Neuron (in vitro differentiated cells): ENCODE results near the gene TNIK.

Source experiments
- H2AFZ ChIP-seq: one replicate; pipeline ENCODE4 v1.6.1; 2013; ENCODE audit warnings: low read depth, mild to moderate bottlenecking, inconsistent platforms, low read length, moderate library complexity
- H3K27me3 ChIP-seq: one replicate; pipeline ENCODE4 v1.6.1; 2013; ENCODE audit warnings: low read length; ENCODE audit not compliant: insufficient read depth
- H3K36me3 ChIP-seq: one replicate; pipeline ENCODE4 v1.6.1; 2013; ENCODE audit warnings: low read length; ENCODE audit not compliant: insufficient read depth
- H3K4me1 ChIP-seq: one replicate; pipeline ENCODE4 v1.6.1; 2013; ENCODE audit warnings: low read length; ENCODE audit not compliant: insufficient read depth
- H3K4me3 ChIP-seq: 2 replicates; pipeline ENCODE4 v1.5.1; 2013; ENCODE audit warnings: mild to moderate bottlenecking, low read length, moderate library complexity
- H3K9me3 ChIP-seq: one replicate; pipeline ENCODE4 v1.6.1; 2013; ENCODE audit warnings: low read length

TNIK gene

DNA sequence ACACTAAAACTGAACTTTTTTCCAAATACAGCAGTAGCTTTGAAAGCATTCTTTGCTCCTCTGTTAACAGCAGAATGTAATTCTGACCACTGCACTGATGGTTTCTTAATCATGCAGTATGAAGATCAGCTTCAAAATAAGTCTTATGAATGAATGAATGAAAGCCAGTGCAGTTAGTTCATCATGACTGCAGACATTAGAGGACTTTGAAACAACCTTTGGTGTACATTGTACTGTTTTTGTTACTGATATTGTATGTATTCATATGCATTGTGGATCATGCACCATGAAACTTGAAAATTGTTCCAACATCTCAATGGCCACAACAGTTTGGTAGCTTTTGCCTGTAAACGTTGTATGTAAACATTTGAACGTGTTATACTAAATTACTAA is 1.3 kb upstream of the TNIK start:
- Histone ChIP-seq H3K36me3 (no peaks in the 10 kb centered on the region), H3K4me1 (peaks cover 31% of the 10 kb centered on the region), H2AFZ (peak overlapping the region; percentile 64), H3K27me3 (no peaks in the 10 kb centered on the region), H3K9me3 (no peaks in the 10 kb centered on the region), H3K4me3 (peak overlapping the region; percentile 60)

GRCh38 chr3:171460725-171461524 is 720 bp upstream of the TNIK start:
- H3K36me3 ChIP-seq, result no peaks in the 10 kb centered on the region
- H3K4me1 ChIP-seq, result peaks cover 34% of the 10 kb centered on the region
- peak overlapping the region; percentile 64 for H2AFZ ChIP-seq
- H3K9me3 ChIP-seq, result no peaks in the 10 kb centered on the region
- H3K4me3 ChIP-seq, result peak overlapping the region; percentile 60
- H3K27me3 ChIP-seq, result no peaks in the 10 kb centered on the region

DNA sequence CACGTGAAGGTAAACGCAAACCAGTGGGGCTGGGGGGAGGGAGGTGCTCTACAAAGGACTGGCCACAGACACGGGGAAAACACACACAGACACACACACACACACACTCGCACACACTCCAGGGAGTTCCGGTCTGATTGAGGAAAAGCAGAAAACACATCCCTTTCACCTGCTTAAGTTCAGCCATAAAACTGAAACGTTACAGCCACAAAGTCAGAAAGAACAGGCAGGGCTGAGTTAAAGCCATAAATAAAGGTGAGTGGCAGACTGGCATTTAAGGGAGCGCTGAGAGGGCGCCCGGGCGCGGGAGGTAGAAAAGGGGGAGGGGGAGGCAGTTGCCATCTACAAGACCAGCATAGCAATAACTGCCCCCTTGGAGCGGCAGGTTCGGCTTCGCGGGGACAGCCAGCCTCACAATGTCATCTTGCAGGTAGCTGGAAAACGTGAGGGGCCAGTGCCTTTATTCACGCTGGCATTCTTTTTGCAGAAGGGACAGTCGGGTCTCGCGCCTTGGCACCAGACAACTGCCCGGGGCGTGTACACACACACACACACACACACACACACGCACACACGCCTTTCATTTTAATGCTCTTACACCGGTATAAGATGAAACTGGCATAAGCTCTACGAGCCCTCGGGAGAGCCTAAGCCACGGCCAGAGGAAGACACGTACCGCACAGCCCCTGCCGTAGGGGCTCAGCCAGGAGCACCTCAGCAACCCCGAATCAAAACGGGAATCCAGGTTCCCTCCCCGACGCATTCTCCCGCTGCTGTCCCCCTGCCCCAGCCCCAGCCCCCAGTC is 866 bp downstream of the TNIK start:
- Histone ChIP-seq H3K4me1 (peaks cover 34% of the 10 kb centered on the region), H3K4me3 (peak overlapping the region; percentile 60), H3K9me3 (no peaks in the 10 kb centered on the region), H3K36me3 (no peaks in the 10 kb centered on the region), H2AFZ (peak overlapping the region; percentile 64), H3K27me3 (no peaks in the 10 kb centered on the region)

- H3K9me3 ChIP-seq, result no peaks in the 10 kb centered on the region
- peak overlapping the region; percentile 64 for H2AFZ ChIP-seq
- H3K27me3 ChIP-seq, result no peaks in the 10 kb centered on the region
- peaks cover 34% of the 10 kb centered on the region for H3K4me1 ChIP-seq
- peak overlapping the region; percentile 60 for H3K4me3 ChIP-seq
- no peaks in the 10 kb centered on the region for H3K36me3 ChIP-seq
Observed at GRCh38 chr3:171458864-171459136, 1.4 kb downstream of the TNIK start.

DNA sequence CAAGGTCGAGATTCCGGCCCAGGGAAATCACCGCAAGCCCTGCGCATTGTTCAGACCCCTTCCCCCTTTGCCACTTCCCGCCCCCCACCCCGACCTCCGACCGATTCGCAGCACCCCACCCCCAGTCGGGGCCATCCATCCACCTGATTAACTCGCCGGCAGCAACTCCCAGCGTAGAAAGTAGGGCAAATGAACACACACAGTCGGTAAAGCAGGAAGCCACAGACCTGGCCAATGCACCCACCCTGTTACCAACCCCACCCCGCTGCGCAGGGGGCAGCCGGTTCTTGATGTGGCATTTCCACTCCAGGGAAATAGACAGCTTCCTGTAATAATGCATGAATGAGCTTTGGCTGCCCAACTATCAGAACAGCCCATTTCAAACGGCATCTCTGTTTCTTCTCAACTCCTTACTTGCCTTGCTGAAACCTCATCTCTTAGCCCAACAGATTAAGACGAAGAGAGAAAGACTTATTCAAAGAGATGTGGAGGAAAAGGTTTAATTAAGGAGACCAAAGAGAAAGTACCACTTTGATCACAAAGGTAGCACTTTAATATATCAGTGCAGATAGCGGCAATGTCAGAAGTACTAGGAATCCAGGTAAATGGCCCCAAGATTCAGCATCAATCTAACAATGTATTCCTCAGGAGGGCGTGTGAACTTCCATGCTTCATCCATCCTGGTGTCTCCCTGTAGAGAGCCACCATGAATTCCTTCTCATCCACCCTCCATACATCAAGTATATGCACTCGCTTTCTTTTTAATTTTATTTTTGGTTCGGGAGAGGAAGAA is 1.9 kb downstream of the TNIK start:
- Histone ChIP-seq H3K4me1 (peaks cover 37% of the 10 kb centered on the region), H3K4me3 (peak overlapping the region; percentile 60), H3K36me3 (no peaks in the 10 kb centered on the region), H3K27me3 (no peaks in the 10 kb centered on the region), H3K9me3 (no peaks in the 10 kb centered on the region), H2AFZ (peak overlapping the region; percentile 64)

DNA sequence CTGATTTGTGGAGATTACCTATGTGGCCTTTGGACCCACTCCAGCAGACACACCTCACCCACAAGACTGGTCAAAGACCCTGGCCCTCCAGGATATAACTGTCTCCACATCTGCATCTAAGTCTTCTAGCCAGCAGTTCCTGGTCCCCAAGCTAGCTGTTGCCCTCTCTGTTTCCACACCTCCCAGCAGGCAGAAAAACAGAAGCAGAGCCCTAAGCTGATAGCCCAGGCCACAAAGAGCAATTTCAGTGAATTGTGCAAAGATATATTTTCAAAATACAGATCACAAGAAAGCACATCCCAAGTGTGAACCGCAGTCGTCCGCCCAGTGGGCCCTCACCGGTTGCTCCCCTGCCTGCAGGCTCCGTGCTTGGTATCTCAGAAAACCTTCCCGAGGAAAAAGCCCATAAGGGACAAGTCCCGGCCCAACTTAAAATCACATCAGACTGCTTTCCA is 2.6 kb downstream of the TNIK start:
- peak overlapping the region; percentile 64 for H2AFZ ChIP-seq
- H3K4me1 ChIP-seq, result peaks cover 38% of the 10 kb centered on the region
- H3K36me3 ChIP-seq, result no peaks in the 10 kb centered on the region
- H3K4me3 ChIP-seq, result peak overlapping the region; percentile 60
- H3K27me3 ChIP-seq, result no peaks in the 10 kb centered on the region
- H3K9me3 ChIP-seq, result no peaks in the 10 kb centered on the region

DNA sequence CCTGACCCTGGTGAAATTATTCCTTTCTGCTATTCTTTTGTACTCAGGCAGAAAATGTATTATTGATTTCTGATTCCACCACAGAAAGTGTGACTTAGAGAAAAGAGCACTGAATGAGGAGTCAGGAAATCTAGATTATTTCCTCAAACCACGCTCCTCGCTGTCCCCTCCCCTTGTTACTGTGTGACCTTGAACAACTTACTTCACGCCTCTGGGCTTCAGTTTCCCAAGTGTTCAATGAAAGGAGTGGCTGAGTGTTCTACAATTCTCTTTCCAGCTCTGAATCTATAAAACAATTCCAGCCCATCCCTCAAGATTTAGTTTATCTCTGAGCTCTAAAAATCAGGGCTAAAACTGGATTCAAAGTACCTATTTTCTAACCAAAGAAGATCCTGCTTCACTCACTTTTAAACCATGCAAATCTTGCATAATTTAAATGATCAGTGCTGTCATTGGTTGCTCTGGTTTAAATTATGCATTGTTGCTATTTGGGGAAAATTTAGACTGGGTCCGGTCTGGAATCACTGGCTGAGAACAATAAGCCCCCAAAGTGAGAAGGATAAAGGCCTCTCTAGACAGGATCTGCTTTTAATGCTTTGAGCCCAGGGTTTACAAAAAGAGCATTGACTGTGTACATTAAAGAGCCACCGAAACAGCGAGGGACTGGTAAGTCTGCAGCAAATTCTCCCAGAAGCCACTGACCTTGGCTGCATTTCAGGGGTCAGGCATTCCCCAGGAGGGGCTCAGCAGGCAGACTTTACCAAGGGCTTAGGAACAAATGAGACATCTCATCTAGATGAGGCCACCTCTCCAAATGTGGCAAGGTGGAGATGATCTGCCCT is 3.2 kb downstream of the TNIK start:
- no peaks in the 10 kb centered on the region for H3K36me3 ChIP-seq
- no peak overlapping the region for H2AFZ ChIP-seq
- H3K4me1 ChIP-seq, result peaks cover 34% of the 10 kb centered on the region
- peak overlapping the region; percentile 60 for H3K4me3 ChIP-seq
- no peaks in the 10 kb centered on the region for H3K27me3 ChIP-seq
- no peaks in the 10 kb centered on the region for H3K9me3 ChIP-seq

- peaks cover 26% of the 10 kb centered on the region for H3K4me1 ChIP-seq
- H2AFZ ChIP-seq, result no peak overlapping the region
- no peaks in the 10 kb centered on the region for H3K36me3 ChIP-seq
- H3K9me3 ChIP-seq, result no peaks in the 10 kb centered on the region
- H3K4me3 ChIP-seq, result no peak overlapping the region
- H3K27me3 ChIP-seq, result no peaks in the 10 kb centered on the region
Observed at GRCh38 chr3:171455603-171456550, 4.3 kb downstream of the TNIK start.

DNA sequence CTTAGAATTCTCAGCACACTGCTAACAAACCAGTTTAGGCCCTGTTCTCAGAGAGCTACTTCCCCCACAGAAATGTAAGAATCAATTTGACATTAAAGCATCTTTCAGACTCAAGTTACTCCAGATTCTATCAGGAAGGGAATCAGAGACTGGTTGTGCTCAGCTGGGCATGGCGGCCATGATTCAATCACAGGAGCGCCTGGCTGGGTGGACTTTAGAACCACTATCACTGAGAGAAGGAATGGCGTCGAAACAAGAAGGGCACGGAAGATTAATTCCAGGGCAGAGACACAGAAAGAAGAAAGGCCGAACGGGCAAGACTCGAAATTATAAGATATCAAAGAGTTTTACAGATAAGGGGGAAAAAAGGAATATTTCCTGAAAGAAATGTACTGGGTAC is 6.2 kb downstream of the TNIK start:
- Histone ChIP-seq H3K36me3 (no peaks in the 10 kb centered on the region), H3K27me3 (no peaks in the 10 kb centered on the region), H3K4me3 (no peak overlapping the region), H3K9me3 (no peaks in the 10 kb centered on the region), H2AFZ (no peak overlapping the region), H3K4me1 (peaks cover 26% of the 10 kb centered on the region)

DNA sequence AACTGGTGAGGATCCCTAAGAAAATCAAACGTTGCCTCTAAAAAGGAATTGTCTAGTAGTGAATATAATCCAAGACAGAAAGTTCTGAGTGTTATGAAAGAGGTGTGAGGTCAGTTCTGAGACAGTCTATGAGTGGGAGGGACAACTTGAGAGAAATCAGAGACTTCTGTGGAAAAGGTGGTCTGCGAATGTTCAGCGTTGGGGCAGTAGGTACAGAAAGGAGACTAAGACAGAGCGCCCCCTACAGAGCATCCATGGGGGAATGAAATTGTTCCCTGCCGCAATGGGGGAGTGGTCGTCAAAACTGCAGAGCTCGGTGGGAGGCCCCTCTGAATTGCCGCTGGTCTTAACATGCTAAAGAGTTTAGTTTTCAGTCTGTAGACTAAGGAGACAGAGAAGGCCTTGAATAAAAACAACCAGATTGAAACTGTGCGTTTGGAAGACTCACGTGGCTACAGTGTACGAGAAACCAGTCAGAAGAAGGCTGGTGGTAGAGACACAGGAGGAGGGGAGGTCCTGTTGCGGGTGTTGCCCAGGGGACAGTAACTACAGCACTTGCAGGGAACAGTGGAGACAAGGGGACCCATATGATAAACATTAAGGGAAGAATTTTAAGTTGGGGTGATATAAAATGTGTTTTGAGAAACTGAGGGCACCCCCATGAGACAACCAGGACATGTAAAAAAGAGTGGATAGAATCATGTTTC is 6.9 kb downstream of the TNIK start:
- H3K4me1 ChIP-seq, result peaks cover 23% of the 10 kb centered on the region
- H3K27me3 ChIP-seq, result no peaks in the 10 kb centered on the region
- H3K36me3 ChIP-seq, result no peaks in the 10 kb centered on the region
- H3K9me3 ChIP-seq, result no peaks in the 10 kb centered on the region
- no peak overlapping the region for H3K4me3 ChIP-seq
- H2AFZ ChIP-seq, result no peak overlapping the region

DNA sequence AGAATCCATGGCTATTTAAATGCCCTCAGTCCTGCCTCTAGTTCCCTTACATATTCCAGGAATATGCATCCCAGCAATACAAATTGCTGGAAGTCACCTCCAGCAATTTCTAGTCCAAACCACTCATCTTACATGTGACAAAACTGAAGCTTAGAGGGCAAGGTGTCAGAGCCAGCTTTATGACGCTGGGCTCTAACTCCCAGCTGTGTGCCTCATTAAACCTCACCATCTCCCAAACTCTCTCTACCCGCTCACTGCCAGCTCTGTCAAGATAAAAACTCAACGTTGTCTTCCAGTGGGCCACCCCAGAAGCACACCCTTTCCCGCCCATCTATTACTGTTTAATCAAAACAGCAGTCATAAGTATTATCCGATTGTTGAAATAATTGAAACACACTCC is 7.9 kb downstream of the TNIK start:
- no peaks in the 10 kb centered on the region for H3K27me3 ChIP-seq
- no peaks in the 10 kb centered on the region for H3K9me3 ChIP-seq
- H3K4me1 ChIP-seq, result peaks cover 16% of the 10 kb centered on the region
- no peak overlapping the region for H2AFZ ChIP-seq
- no peak overlapping the region for H3K4me3 ChIP-seq
- H3K36me3 ChIP-seq, result no peaks in the 10 kb centered on the region
